Head of caudate nucleus (tissue), 42 donors: ENCODE results near the gene RERG.
"Not testable (repeated sequence)": the region's sequence is repeated elsewhere in the genome, so short reads cannot be mapped to it uniquely, and the experiment has no call there.

Experiments
- DNase-seq, 42 donors: peaks; one replicate each; pipeline versions ENCODE4 v3.0.0 to v3.0.0-alpha.2; 2020 to 2021; ENCODE audit warnings: mixed read lengths in 7 of 42
- intact Hi-C: fragments of 100-400 bp; cut with DNase I; formaldehyde crosslinking; loops from one replicate; pipeline ENCODE4 v1.15.0; 2022

RERG gene

GRCh38 chr12:15220915-15221885 lies at the start of gene RERG:
Gene RERG, minus strand, starts transcription at chr12:15221417. Its CDS starts 3,928 bp downstream, at chr12:15217489.
- DNase-seq = peak; percentile 60 to 93 (median 86)
- intact Hi-C loops = loop anchor here (5.0 kb wide), 1 partner anchor 69 kb away; no protein-coding TSS in a partner anchor

GRCh38 chr12:15270591-15270990 lies 49.4 kb upstream of the RERG start:
- intact Hi-C loops = loop anchor here (10.0 kb wide), 2 partner anchors 314 to 584 kb away; no protein-coding TSS in a partner anchor
- no peak for DNase-seq

- DNase-seq = peak in 28 of 42 donors; percentile 19 to 69 (median 42)
- intact Hi-C loops = no loop called here
Observed at GRCh38 chr12:15268927-15269552, 47.8 kb upstream of the RERG start.

- no peak for DNase-seq
- intact Hi-C loops = no loop called here
Observed at GRCh38 chr12:15268309-15268708, 47.1 kb upstream of the RERG start.

- DNase-seq = no peak
- intact Hi-C loops = no loop called here
Observed at GRCh38 chr12:15265875-15266274, 44.7 kb upstream of the RERG start.

GRCh38 chr12:15256761-15257160 lies 35.5 kb upstream of the RERG start:
- intact Hi-C loops = no loop called here
- DNase-seq = no peak

GRCh38 chr12:15253990-15254389 lies 32.8 kb upstream of the RERG start:
- intact Hi-C loops = no loop called here

GRCh38 chr12:15244926-15245325 lies 23.7 kb upstream of the RERG start:
- intact Hi-C loops = no loop called here

More at GRCh38 chr12:15253990-15254389, 32.8 kb upstream of the RERG start:
- DNase-seq = no peak

GRCh38 chr12:15244341-15244740 lies 23.1 kb upstream of the RERG start:
- no peak for DNase-seq
- intact Hi-C loops = no loop called here

More at GRCh38 chr12:15244926-15245325, 23.7 kb upstream of the RERG start:
- peak in 5 of 42 donors; percentile 14 to 51 (median 29) for DNase-seq

GRCh38 chr12:15243102-15243501 lies 21.9 kb upstream of the RERG start:
- intact Hi-C loops = no loop called here
- no peak for DNase-seq

- no peak for DNase-seq
- intact Hi-C loops = no loop called here
Observed at GRCh38 chr12:15240898-15241297, 19.7 kb upstream of the RERG start.

GRCh38 chr12:15234508-15234907 lies 13.3 kb upstream of the RERG start:
- intact Hi-C loops = no loop called here
- DNase-seq = no peak

- DNase-seq = no peak
- intact Hi-C loops = no loop called here
Observed at GRCh38 chr12:15234011-15234410, 12.8 kb upstream of the RERG start.

- no peak for DNase-seq
- intact Hi-C loops = no loop called here
Observed at GRCh38 chr12:15232959-15233358, 11.7 kb upstream of the RERG start.

GRCh38 chr12:15231493-15231892 lies 10.3 kb upstream of the RERG start:
- intact Hi-C loops = no loop called here
- no peak for DNase-seq

- no peak for DNase-seq
- intact Hi-C loops = no loop called here
Observed at GRCh38 chr12:15230751-15231150, 9.5 kb upstream of the RERG start.

- DNase-seq = no peak
- intact Hi-C loops = no loop called here
Observed at GRCh38 chr12:15230137-15230536, 8.9 kb upstream of the RERG start.

GRCh38 chr12:15227004-15227679 lies 5.9 kb upstream of the RERG start:
- intact Hi-C loops = no loop called here
- peak in 15 of 42 donors; percentile 10 to 60 (median 24) for DNase-seq

- DNase-seq, intact Hi-C loops: not testable (repeated sequence)
Observed at GRCh38 chr12:15225863-15226218, 4.6 kb upstream of the RERG start.
